ENCODE measurements around the gene ACADS.

ACADS gene

GRCh38 chr12:120784804-120785203, 59.2 kb downstream of the ACADS start:
- in situ Hi-C loops (cut with MboI; ENCODE audit: low sequenced_read_pairs) = no loop called here

GRCh38 chr12:120787889-120788288, 62.3 kb downstream of the ACADS start:
- in situ Hi-C loops (cut with MboI; ENCODE audit: low sequenced_read_pairs) = no loop called here
